ENCODE results near the gene SSNA1. TPM values are rescaled to one million over a fixed set of nuclear protein-coding genes. Genes with fewer than 3 reads are reported as not detected.
A peak's percentile ranks its signal among the peaks of the same experiment; 100 is the strongest.

The SSNA1 gene
- total and polyA plus RNA-seq, 9 of the 15 experiments (the other 6 are each of a cell fraction or from before 2014, with no cell fraction given), result 1.9 to 130 (median 57.1) TPM

DNA sequence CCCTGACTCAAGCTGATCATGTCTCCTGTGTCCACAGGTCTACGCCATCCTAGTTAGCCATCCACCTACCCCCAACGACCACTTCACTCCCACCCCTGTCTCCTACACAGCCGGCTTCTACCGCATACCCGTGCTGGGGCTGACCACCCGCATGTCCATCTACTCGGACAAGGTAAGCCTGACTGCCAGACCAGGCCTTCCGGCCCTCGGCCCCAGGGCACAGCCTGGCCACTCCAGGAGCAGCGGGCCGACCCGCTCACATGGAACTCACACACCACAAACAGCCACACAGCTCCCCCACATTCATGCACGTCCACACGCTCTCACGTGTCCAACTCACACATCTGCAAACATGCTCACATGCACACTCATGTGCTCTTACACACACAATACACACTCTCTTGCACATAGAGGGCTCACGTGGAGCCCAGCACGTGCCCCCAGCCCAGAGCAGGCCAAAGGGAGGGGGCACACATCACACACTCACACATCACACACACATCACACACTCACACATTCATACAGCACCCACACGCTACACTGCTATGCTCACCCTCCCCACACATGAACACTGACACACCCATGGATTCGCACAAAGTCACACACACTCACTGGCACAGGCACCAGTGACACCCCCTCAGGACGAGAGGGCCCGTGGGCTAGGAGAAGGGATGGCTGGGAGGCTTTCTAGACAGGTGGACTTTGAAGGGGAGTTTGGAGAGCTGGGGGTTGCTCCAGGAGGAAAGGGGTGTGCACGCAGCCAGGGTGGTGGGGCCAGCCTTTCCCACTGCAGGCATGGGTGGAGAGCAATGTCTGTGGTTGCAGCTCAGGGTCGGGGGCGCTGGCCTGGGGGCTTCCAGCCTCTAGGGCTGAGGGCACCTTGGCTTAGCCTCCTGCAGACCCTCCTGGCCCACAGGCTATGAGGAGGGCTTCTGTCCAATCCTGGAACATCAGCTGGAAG is 46.2 kb upstream of the SSNA1 start:
- Histone ChIP-seq H3K27ac (ENCODE audit: extremely low read depth, low read depth, low read length) (no peak overlapping the region), H3K79me2 (ENCODE audit: control insufficient read depth, insufficient read depth, low read length) (no peaks in the 10 kb centered on the region), H3K4me2 (ENCODE audit: insufficient read depth, low read length) (no peak overlapping the region), H3K9me3 (replicated peaks; ENCODE audit: control insufficient read depth, insufficient read depth, low read depth, low read length) (no peaks in the 10 kb centered on the region), H3K9me1 (ENCODE audit: control insufficient read depth, insufficient read depth, low read length) (no peaks in the 10 kb centered on the region), H2AFZ (ENCODE audit: low read depth, low read length) (no peak overlapping the region), H3K27me3 (ENCODE audit: control insufficient read depth in 2 of 2, insufficient read depth in 2 of 2, low read length in 2 of 2) (peaks cover 41 to 67% of the 10 kb centered on the region in 2 experiments; a peak in 4 of 5 replicates), H3K4me1 (replicated peaks in 1 of 2; ENCODE audit: control insufficient read depth in 2 of 2, insufficient read depth in 2 of 2, low read length in 2 of 2) (peaks cover 0 to 52% of the 10 kb centered on the region in 2 experiments; a peak in 2 of 5 replicates), H3K9ac (ENCODE audit: insufficient read depth in 1 of 2, low read depth in 2 of 2, low read length in 2 of 2) (0 out of 4 replicates have a peak overlapping the region, but pooled peaks of 1 of the 2 experiments have one; percentile 7), H4K20me1 (replicated peaks; ENCODE audit: control insufficient read depth, insufficient read depth, low read length) (peaks cover 21% of the 10 kb centered on the region), H3K4me3 (no peak overlapping the region), H3K36me3 (ENCODE audit: control insufficient read depth, insufficient read depth, low read length) (no peaks in the 10 kb centered on the region)
- intact Hi-C loops (cut with micrococcal nuclease) (no loop called here), in situ Hi-C loops (cut with MboI) (no loop called here)
- no peak for ATAC-seq
- 2% methylated on average over 24 of the region's 24 CpGs for WGBS (ENCODE audit: insufficient coverage, low coverage, missing lambda C conversion rate)
- ChIA-PET POLR2A (interaction anchor here (0.6 to 1.5 kb wide), 3 partner anchors 8 to 98 kb away, joined by 3 to 10 read pairs (median 3); no protein-coding TSS in a partner anchor), CTCF (ENCODE audit: low intra/inter-chr PET ratio) (no interaction called here)
- DNase-seq (ENCODE audit: extremely low read depth in 1 of 4, low spot score in 3 of 4), result no peak
- no TSS peak for BruUV-seq (replicated peaks)
- TF ChIP-seq TAF1 (IDR thresholded peaks at IDR 0.05; ENCODE audit: control insufficient read depth, extremely low read depth, insufficient read depth, low read length, severe bottlenecking) (no peak), HDGF (IDR thresholded peaks at IDR 0.05) (no peak), HDAC2 (IDR thresholded peaks at IDR 0.05) (no peak), ZNF311 (CRISPR knock-in tag; IDR thresholded peaks at IDR 0.05) (no peak), ZNF324 (CRISPR knock-in tag; IDR thresholded peaks at IDR 0.05) (no peak), ZBTB1 (CRISPR knock-in tag; IDR thresholded peaks at IDR 0.05; ENCODE audit: borderline replicate concordance, low read depth) (no peak)
- TF ChIP-seq, protein P1, sequence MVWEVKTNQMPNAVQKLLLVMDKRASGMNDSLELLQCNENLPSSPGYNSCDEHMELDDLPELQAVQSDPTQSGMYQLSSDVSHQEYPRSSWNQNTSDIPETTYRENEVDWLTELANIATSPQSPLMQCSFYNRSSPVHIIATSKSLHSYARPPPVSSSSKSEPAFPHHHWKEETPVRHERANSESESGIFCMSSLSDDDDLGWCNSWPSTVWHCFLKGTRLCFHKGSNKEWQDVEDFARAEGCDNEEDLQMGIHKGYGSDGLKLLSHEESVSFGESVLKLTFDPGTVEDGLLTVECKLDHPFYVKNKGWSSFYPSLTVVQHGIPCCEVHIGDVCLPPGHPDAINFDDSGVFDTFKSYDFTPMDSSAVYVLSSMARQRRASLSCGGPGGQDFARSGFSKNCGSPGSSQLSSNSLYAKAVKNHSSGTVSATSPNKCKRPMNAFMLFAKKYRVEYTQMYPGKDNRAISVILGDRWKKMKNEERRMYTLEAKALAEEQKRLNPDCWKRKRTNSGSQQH (CRISPR knock-in tag; IDR thresholded peaks at IDR 0.05), result no peak
- FAIRE-seq, result no peak
